Measurements from ENCODE around the gene URGCP.

DNA sequence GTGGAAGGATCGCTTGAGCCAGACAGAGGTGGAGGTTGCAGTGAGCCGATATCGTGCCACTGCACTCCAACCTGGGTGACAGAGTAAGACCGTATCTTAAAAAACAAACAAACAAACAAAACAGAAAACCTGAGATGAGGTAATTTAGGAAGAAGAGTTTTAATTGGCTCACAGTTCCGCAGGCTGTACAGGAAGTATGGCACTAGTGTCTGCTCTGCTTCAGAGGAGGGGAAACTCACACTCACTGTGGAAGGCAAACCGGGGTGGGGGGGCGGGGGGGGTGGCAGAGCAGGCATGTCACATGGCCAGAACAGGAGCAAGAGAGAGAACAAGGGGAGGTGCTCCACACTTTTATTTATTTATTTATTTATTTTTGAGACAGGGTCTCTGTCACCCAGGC is 24.9 kb upstream of the URGCP start:
- TF ChIP-seq POLR2AphosphoS5 (IDR thresholded peaks at IDR 0.05; ENCODE audit: borderline replicate concordance, low read depth, low read length) = no peak
- no peak for TF ChIP-seq EZH2 (IDR thresholded peaks at IDR 0.05)

Data from SK-N-MC (cell line).